HCT116 (cell line): ENCODE results near the gene SAG. TPM values are rescaled to one million over a fixed set of nuclear protein-coding genes. Genes with fewer than 3 reads are reported as not detected.

Source experiments
- ATAC-seq: fragments of 200-7000 bp; cut with Tn5 transposase; 2 replicates; pipeline ENCODE4 v1.9.1; 2020; ENCODE audit warnings: mild to moderate bottlenecking, moderate library complexity
- BruUV-seq: library from RNA; stranded (reverse); fragments of 400-500 nt; replicated peaks from 2 replicates; lab custom pipeline; 2021; lab: Mats Ljungman, UMichigan
- CTCF ChIA-PET: fragments of 300-600 bp; sonication (Branson Sonifier 250); formaldehyde crosslinking; loops from one replicate; lab custom pipeline; 2021; ENCODE audit warnings: antibody characterized with exemption; lab: Charles Lee
- POLR2A ChIA-PET: fragments of 300-600, 350-600 bp; sonication (Branson Sonifier 250); formaldehyde crosslinking; loops from one replicate; lab custom pipeline; 2021; ENCODE audit warnings: antibody characterized with exemption; lab: Charles Lee
- RAD21 ChIA-PET, 2 experiments: fragments of 300-600 bp; sonication (Branson Sonifier 250); formaldehyde crosslinking; loops; one replicate each; lab custom pipeline; 2023; ENCODE audit warnings: low total read pairs in 2 of 2; ENCODE audit not compliant: uncharacterized antibody in 2 of 2, unreplicated experiment in 2 of 2, low non-redundant PET in 1 of 2; lab: Charles Lee
- DNase-seq: peaks from one replicate; pipeline ENCODE4 v3.0.0-alpha.2; 2010; ENCODE audit warnings: low read depth, low spot score
- H2AFZ ChIP-seq: fragments of 200-600 bp; shearing (Covaris generic), sonication (generic); 2 replicates; pipeline ENCODE4 v1.6.1; 2017; ENCODE audit warnings: low read depth, mixed run types, mixed read lengths, antibody characterized with exemption, low read length; ENCODE audit not compliant: poor library complexity, severe bottlenecking
- H3K27ac ChIP-seq: 2 replicates; pipeline ENCODE4 v1.5.1; 2012; ENCODE audit warnings: low read depth, low read length
- H3K27me3 ChIP-seq: fragments of 200-600 bp; sonication (generic); 2 replicates; pipeline ENCODE4 v1.6.1; 2016; ENCODE audit warnings: mixed run types, low read length, mixed read lengths; ENCODE audit not compliant: insufficient read depth
- H3K36me3 ChIP-seq, 2 experiments: fragments of 200-500 bp in 1 of 2; fragments of 200-600 bp in 1 of 2; sonication (Bioruptor generic) in 1 of 2; sonication (generic) in 1 of 2; 2 replicates each; pipeline versions ENCODE4 v1.5.1 to v1.6.1; 2014 to 2016; ENCODE audit warnings: low read length in 2 of 2, inconsistent platforms in 1 of 2, mixed read lengths in 1 of 2, mixed run types in 1 of 2; ENCODE audit not compliant: insufficient read depth in 2 of 2, control insufficient read depth in 1 of 2
- H3K4me1 ChIP-seq, 2 experiments: fragments of 200-600 bp in 1 of 2; sonication (generic) in 1 of 2; 2 replicates each; pipeline versions ENCODE4 v1.5.1 to v1.6.1; 2012 to 2017; ENCODE audit warnings: low read length in 2 of 2, inconsistent platforms in 1 of 2, mild to moderate bottlenecking in 1 of 2, mixed read lengths in 1 of 2, mixed run types in 1 of 2, moderate library complexity in 1 of 2; ENCODE audit not compliant: insufficient read depth in 2 of 2, control insufficient read depth in 1 of 2
- H3K4me2 ChIP-seq: fragments of 200-600 bp; sonication (generic); 2 replicates; pipeline ENCODE4 v1.6.1; 2017; ENCODE audit warnings: mixed run types, low read length, mixed read lengths
- H3K4me3 ChIP-seq, 2 experiments: fragments of 200-600 bp in 1 of 2; sonication (generic) in 1 of 2; replicated peaks in 1 of 2; 2 replicates each; pipeline ENCODE4 v1.5.1; 2011 to 2016; ENCODE audit warnings: low read length in 2 of 2, control low read depth in 1 of 2, low read depth in 1 of 2, mild to moderate bottlenecking in 1 of 2, mixed read lengths in 1 of 2, mixed run types in 1 of 2
- H3K79me2 ChIP-seq: fragments of 200-600 bp; sonication (generic); 2 replicates; pipeline ENCODE4 v1.6.1; 2017; ENCODE audit warnings: mild to moderate bottlenecking, mixed run types, low read length, moderate library complexity, mixed read lengths; ENCODE audit not compliant: insufficient read depth
- H3K9ac ChIP-seq: fragments of 200-600 bp; sonication (generic); 2 replicates; pipeline ENCODE4 v1.6.1; 2016; ENCODE audit warnings: low read length, mixed read lengths
- H3K9me2 ChIP-seq: fragments of 200-600 bp; sonication (generic), shearing (Covaris generic); 2 replicates; pipeline ENCODE4 v1.6.1; 2017; ENCODE audit warnings: mixed run types, mild to moderate bottlenecking, moderate library complexity; ENCODE audit not compliant: insufficient read depth
- H3K9me3 ChIP-seq, 2 experiments: fragments of 200-500 bp in 1 of 2; fragments of 200-600 bp in 1 of 2; sonication (Bioruptor generic) in 1 of 2; sonication (generic) in 1 of 2; 2 replicates each; pipeline ENCODE4 v1.6.1; 2014 to 2017; ENCODE audit warnings: low read length in 2 of 2, mixed read lengths in 2 of 2, inconsistent platforms in 1 of 2, low read depth in 1 of 2, mild to moderate bottlenecking in 1 of 2, mixed run types in 1 of 2, moderate library complexity in 1 of 2; ENCODE audit not compliant: control insufficient read depth in 1 of 2, insufficient read depth in 1 of 2
- H4K20me1 ChIP-seq: fragments of 200-600 bp; sonication (generic), shearing (Covaris generic); 2 replicates; pipeline ENCODE4 v1.6.1; 2017; ENCODE audit warnings: mixed run types, mild to moderate bottlenecking, moderate library complexity; ENCODE audit not compliant: insufficient read depth
- CBX3 ChIP-seq: IDR thresholded peaks from 2 replicates; pipeline ENCODE4 v1.6.1; 2012; ENCODE audit warnings: low read depth
- CEBPB ChIP-seq: IDR thresholded peaks from 2 replicates; pipeline ENCODE4 v1.6.1; 2012; ENCODE audit warnings: low read depth
- RAD21 ChIP-seq: IDR thresholded peaks from 2 replicates; pipeline ENCODE4 v1.6.1; 2012; ENCODE audit warnings: low read depth, mild to moderate bottlenecking
- SIN3A ChIP-seq: IDR thresholded peaks from 2 replicates; pipeline ENCODE4 v1.6.1; 2012; ENCODE audit warnings: low read depth
- TCF7L2 ChIP-seq: IDR thresholded peaks from 2 replicates; pipeline ENCODE4 v1.7.0; 2011; ENCODE audit warnings: borderline replicate concordance, inconsistent platforms; ENCODE audit not compliant: insufficient read depth, insufficient read length; ENCODE audit errors: extremely low read depth
- ZFX ChIP-seq: fragments of 450-650 bp; IDR thresholded peaks from 2 replicates; pipeline ENCODE4 v1.6.1; 2017
- ZNF274 ChIP-seq: fragments of 200-500 bp; sonication (Bioruptor generic); IDR thresholded peaks from 2 replicates; pipeline ENCODE4 v1.6.1; 2014; ENCODE audit warnings: mild to moderate bottlenecking, low read depth, low read length, inconsistent platforms
- intact Hi-C: fragments of 100-400 bp; cut with micrococcal nuclease; formaldehyde crosslinking; loops from 2 replicates; pipeline ENCODE4 v1.10.0; 2022
- total RNA-seq: library from RNA; stranded (reverse); gene quantifications from one replicate; pipeline ENCODE4 v1.2.1, GENCODE V29; 2021; ENCODE audit not compliant: unreplicated experiment
- TF ChIP-seq, protein P1 (sequence below): IDR thresholded peaks from 2 replicates; pipeline ENCODE4 v1.6.1; 2012
- TF ChIP-seq, protein P2 (sequence below): IDR thresholded peaks from 2 replicates; pipeline ENCODE4 v1.6.1; 2012; ENCODE audit warnings: low read depth
- TF ChIP-seq, protein P3 (sequence below), 3 experiments: fragments of 200-600 bp in 1 of 3; sonication (generic) in 1 of 3; IDR thresholded peaks in 2 of 3; conservative IDR thresholded peaks in 1 of 3; 2 replicates each; pipeline ENCODE4 v1.5.1; 2012 to 2017; ENCODE audit warnings: low read depth in 2 of 3, low read length in 2 of 3, antibody characterized with exemption in 1 of 3, borderline replicate concordance in 1 of 3, control low read depth in 1 of 3, mild to moderate bottlenecking in 1 of 3, mixed read lengths in 1 of 3, mixed run types in 1 of 3, moderate library complexity in 1 of 3; ENCODE audit not compliant: insufficient read depth in 1 of 3

The SAG gene
- total RNA-seq, 1 experiment from 2014 or later = not detected

DNA sequence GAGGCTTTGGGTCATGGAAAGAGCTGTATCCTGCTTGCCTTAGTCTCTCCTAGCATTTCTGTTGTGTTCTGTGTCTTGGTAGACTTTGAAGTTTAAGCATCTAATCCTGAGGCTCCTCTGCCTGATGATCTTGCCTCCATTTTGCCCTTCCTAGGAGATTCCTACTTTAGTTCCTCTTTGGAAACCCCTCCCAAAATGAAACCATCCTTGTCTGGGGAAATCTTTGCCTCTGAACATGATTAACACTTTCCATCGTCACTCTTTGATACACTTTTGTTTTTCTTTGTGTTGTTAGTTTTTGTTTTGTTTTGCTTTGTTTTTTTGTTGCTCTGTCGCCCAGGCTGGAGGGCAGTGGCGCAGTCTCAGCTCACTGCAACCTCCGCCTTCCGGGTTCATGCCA, 47.0 kb upstream of the SAG start:
- Histone ChIP-seq H3K4me1 (no peaks in the 10 kb centered on the region), H3K4me2 (no peak overlapping the region), H3K4me3 (no peak overlapping the region), H3K9me2 (no peaks in the 10 kb centered on the region), H3K79me2 (peaks cover 74% of the 10 kb centered on the region), H3K36me3 (peaks cover 55 to 78% of the 10 kb centered on the region in 2 experiments), H3K9me3 (no peaks in the 10 kb centered on the region), H3K9ac (no peak overlapping the region), H4K20me1 (no peaks in the 10 kb centered on the region), H3K27ac (no peak overlapping the region), H2AFZ (no peak overlapping the region), H3K27me3 (no peaks in the 10 kb centered on the region)
- ChIA-PET CTCF (no interaction called here), POLR2A (no interaction called here), RAD21 (no interaction called here)
- BruUV-seq = no TSS peak
- no peak for ATAC-seq
- DNase-seq = no peak
- TF ChIP-seq, protein P1, sequence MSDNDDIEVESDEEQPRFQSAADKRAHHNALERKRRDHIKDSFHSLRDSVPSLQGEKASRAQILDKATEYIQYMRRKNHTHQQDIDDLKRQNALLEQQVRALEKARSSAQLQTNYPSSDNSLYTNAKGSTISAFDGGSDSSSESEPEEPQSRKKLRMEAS = no peak
- no peak for TF ChIP-seq ZFX
- TF ChIP-seq SIN3A = no peak
- no peak for TF ChIP-seq CEBPB
- TF ChIP-seq TCF7L2 = no peak
- no peak for TF ChIP-seq ZNF274
- TF ChIP-seq CBX3 = no peak
- TF ChIP-seq, protein P2, sequence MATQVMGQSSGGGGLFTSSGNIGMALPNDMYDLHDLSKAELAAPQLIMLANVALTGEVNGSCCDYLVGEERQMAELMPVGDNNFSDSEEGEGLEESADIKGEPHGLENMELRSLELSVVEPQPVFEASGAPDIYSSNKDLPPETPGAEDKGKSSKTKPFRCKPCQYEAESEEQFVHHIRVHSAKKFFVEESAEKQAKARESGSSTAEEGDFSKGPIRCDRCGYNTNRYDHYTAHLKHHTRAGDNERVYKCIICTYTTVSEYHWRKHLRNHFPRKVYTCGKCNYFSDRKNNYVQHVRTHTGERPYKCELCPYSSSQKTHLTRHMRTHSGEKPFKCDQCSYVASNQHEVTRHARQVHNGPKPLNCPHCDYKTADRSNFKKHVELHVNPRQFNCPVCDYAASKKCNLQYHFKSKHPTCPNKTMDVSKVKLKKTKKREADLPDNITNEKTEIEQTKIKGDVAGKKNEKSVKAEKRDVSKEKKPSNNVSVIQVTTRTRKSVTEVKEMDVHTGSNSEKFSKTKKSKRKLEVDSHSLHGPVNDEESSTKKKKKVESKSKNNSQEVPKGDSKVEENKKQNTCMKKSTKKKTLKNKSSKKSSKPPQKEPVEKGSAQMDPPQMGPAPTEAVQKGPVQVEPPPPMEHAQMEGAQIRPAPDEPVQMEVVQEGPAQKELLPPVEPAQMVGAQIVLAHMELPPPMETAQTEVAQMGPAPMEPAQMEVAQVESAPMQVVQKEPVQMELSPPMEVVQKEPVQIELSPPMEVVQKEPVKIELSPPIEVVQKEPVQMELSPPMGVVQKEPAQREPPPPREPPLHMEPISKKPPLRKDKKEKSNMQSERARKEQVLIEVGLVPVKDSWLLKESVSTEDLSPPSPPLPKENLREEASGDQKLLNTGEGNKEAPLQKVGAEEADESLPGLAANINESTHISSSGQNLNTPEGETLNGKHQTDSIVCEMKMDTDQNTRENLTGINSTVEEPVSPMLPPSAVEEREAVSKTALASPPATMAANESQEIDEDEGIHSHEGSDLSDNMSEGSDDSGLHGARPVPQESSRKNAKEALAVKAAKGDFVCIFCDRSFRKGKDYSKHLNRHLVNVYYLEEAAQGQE = no peak
- no peak for TF ChIP-seq RAD21
- TF ChIP-seq, protein P3, sequence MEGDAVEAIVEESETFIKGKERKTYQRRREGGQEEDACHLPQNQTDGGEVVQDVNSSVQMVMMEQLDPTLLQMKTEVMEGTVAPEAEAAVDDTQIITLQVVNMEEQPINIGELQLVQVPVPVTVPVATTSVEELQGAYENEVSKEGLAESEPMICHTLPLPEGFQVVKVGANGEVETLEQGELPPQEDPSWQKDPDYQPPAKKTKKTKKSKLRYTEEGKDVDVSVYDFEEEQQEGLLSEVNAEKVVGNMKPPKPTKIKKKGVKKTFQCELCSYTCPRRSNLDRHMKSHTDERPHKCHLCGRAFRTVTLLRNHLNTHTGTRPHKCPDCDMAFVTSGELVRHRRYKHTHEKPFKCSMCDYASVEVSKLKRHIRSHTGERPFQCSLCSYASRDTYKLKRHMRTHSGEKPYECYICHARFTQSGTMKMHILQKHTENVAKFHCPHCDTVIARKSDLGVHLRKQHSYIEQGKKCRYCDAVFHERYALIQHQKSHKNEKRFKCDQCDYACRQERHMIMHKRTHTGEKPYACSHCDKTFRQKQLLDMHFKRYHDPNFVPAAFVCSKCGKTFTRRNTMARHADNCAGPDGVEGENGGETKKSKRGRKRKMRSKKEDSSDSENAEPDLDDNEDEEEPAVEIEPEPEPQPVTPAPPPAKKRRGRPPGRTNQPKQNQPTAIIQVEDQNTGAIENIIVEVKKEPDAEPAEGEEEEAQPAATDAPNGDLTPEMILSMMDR (IDR thresholded peaks at IDR 0.05 in 2 of 3, conservative IDR thresholded peaks at IDR 0.05 in 1 of 3; ENCODE audit: borderline replicate concordance in 1 of 3, insufficient read depth in 1 of 3, low read depth in 2 of 3, low read length in 2 of 3) = no peak
- TF ChIP-seq, all 23 proteins: peak for 0
- intact Hi-C loops = no loop called here
